AG10803 (cell line): ENCODE results near the gene GAGE10.

Experiments
- DNase-seq: peaks from one replicate; pipeline ENCODE4 v3.0.0; 2010; ENCODE audit warnings: low read depth
- H3K4me3 ChIP-seq: 2 replicates; pipeline ENCODE4 v1.5.1; 2011; ENCODE audit warnings: mild to moderate bottlenecking, low read length, control low read depth
- TF ChIP-seq, protein P1 (sequence below): conservative IDR thresholded peaks from 2 replicates; pipeline ENCODE4 v1.5.1; 2011; ENCODE audit warnings: mild to moderate bottlenecking, low read length, control low read depth, inconsistent platforms

Gene GAGE10

DNA sequence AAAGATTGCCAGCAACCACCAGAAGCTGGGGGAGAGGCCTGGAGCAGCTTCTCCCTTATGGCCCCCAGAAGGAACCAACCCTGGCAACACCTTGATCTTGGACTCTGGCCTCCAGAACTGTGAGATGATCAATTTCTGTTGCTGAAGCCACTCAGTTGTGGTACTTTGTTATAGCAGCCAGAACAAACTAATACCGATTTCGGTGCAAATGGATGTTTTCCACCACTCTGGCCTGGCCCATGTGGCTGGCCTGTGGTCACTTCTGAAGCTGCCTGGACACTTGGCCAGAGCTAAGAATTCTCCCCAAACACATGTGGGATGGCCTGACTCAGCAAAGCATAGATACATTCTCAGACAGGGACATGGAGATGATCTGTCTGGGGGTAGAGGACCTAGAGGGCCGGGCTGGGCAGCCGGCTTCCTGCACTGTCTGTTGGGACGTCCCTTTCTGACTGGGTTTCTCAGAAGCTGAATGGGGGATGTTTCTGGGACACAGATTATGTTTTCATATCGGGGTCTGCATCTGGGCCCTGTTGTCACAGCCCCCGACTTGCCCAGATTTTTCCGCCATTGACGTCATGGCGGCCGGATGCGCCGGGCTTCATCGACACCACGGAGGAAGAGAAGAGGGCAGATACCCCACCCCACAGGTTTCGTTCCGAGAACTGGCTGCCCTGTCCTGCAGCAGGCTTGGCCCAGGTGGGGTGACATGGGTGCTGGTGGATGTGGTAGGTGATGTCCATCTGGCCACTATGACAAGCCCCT, 43.0 kb upstream of the GAGE10 start:
- no peak overlapping the region for H3K4me3 ChIP-seq
- TF ChIP-seq, protein P1, sequence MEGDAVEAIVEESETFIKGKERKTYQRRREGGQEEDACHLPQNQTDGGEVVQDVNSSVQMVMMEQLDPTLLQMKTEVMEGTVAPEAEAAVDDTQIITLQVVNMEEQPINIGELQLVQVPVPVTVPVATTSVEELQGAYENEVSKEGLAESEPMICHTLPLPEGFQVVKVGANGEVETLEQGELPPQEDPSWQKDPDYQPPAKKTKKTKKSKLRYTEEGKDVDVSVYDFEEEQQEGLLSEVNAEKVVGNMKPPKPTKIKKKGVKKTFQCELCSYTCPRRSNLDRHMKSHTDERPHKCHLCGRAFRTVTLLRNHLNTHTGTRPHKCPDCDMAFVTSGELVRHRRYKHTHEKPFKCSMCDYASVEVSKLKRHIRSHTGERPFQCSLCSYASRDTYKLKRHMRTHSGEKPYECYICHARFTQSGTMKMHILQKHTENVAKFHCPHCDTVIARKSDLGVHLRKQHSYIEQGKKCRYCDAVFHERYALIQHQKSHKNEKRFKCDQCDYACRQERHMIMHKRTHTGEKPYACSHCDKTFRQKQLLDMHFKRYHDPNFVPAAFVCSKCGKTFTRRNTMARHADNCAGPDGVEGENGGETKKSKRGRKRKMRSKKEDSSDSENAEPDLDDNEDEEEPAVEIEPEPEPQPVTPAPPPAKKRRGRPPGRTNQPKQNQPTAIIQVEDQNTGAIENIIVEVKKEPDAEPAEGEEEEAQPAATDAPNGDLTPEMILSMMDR, result no peak
- DNase-seq, result no peak

DNA sequence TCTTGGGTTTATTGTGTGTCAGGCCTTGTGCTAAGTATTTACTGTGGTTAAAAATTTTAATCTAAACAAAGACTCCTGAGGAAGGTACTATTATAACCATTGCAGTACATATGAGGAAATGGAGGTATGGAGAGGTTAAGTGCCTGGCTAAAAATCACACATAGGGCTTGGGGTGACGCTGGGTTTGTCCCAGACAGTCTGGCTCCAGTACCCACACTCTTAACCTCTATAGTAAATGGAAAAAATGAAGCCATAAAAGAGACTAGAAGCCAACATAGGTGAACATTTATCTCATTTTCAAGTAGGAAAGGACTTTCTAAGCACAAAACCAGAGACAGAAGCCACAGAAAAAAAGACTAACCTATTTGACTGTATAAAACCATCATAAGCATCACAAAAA, 40.8 kb upstream of the GAGE10 start:
- no peak for DNase-seq
- TF ChIP-seq, protein P1, result no peak
- H3K4me3 ChIP-seq, result no peak overlapping the region

DNA sequence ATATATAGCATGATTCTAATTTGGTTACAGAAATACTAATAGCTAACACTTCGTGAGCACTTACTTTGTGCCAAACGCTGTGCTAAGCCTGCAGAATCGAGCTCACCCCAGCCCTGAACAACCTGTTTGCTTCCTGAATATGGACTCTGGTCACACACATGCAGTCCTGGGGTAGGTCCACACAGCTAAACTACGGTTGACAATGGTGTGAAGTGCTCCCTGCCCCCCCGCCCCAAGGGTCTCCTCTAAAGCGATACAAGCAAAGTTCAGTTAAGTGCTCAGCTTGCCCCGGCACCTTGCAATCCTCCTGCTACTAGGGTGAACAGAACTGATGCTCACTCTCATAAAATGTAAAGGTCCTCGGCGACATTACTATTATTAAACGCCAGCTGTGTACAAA, 39.8 kb upstream of the GAGE10 start:
- no peak for DNase-seq
- no peak overlapping the region for H3K4me3 ChIP-seq

DNA sequence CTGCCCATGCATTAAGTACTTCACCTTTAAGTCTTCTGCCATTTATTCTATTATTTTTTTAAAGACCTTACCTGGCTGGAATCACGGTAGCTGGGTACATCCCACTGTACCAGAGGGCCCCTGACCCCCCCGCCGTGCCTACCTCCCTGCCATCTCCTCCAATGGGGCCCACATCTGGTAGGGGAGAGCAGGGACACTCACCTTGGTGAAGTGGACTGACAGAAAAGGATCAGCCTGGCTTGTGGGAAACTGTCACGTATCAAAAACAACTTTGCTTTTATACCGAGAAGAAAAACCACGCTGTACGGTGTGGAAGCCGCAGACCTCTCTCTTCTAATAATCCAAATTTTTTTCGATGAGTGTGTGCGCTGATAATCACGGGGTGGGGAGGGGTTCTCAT, 39.0 kb upstream of the GAGE10 start, which contains the start of gene FOXP3:
Gene FOXP3, minus strand, starts transcription at position 251 of the 400 bp plus-strand sequence. CDS start 6,205 bp downstream, outside the sequence.
- H3K4me3 ChIP-seq, result no peak within 1 kb of the TSS
- DNase-seq, result no peak
- TF ChIP-seq, protein P1, result no peak

More for the DNA sequence above, 39.8 kb upstream of the GAGE10 start:
- TF ChIP-seq, protein P1, result no peak

DNA sequence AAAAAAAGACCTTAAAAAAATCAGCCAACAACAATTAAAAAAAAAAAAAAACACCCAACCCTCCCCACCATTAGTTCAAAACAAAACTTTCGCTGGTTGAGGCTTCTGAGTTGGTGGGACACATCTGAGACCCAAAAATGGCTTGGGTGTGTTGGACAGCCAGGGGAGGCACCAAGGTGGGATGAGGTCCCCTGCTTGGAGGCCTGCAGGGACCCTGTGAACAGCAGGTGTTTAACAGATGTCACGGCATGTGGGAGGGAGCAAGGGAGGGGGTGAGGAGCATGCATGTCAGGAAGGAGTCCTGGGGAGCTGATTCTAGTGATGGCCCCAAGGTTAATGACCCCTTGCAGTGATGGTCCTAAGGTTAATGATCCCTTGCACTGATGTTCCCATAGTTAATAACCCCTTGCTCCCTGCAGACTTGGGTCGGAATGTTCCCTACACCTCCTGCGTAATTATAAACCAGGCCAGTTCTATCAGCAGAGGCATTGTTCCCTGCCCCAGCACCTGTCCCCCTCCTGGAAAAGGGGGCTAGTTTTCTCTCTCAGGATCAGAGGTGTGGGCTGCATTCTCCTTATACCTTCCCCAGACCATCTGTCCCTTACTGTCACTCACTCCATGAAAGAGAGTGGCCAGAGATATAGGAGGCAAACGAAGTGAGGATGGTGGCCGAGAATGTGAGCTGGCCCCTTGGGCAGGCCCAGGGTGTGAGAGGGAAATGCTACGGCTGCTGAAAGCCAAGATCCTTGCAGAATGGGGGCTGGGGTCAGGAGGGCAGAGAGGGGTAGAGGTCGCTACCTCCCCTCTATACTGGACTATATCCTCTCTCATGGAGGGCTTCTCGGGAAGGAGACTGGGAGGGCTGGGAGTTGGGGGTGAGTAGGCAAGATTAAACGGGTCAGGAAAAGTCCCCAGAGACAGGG, 36.7 kb upstream of the GAGE10 start:
- DNase-seq, result no peak
- no peak overlapping the region for H3K4me3 ChIP-seq
- TF ChIP-seq, protein P1, result no peak

DNA sequence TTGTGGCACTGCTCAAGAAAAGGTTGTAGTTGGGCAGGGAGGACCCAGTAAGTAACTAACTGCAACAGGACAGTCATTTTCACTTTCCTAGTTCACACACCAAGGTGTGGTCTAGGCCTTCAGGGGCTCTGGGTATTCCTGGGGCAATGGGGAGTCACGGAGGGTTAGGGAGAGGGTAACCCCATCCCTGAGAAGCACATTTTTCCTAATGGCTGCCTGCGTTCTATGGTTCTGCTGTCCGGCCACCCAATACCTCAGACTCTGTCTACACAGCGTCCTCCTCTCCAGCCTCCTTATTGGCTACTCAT, 34.8 kb upstream of the GAGE10 start:
- H3K4me3 ChIP-seq, result peak overlapping the region; percentile 62
- TF ChIP-seq, protein P1, result no peak
- no peak for DNase-seq
